ENCODE measurements around the gene GCDH.
"Not testable (repeated sequence)": the region's sequence is repeated elsewhere in the genome, so short reads cannot be mapped to it uniquely, and the experiment has no call there.

GCDH gene

DNA sequence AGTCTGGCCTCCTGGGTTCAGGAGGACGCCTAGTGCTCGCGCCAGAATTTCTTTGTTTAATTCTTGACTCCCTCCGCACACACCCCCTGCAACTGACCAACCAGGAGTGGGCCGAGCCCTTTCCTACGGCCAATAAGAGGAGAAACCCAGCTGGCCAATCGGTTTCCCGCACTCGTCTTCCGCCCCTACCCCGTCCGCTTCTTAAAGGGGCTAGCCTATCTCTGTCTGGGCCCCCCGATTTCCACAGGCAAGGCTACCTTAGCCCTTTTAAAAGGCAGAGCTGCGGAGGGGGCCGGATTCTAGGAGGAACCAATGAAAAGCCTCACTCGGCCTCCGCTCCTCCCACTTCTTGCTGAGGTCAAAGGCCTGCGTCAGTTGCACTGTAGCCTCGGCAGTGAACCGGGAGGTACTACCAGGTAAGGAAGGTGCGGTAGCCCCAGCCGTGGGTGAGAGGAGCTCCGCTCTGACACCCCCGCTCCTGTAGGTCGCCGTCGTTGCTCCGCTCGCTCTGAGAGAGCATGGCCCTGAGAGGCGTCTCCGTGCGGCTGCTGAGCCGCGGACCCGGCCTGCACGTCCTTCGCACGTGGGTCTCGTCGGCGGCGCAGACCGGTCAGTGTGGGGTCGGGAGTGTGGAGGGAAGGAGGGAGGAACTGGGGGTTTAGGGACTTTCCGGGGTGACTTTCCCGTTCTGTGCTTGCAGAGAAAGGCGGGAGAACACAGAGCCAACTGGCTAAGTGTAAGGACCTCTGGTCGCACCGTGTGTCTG is at the start of gene GCDH:
Gene GCDH (plus strand): TSS at position 374 of the 766 bp plus-strand sequence. CDS start 145 bp downstream, at position 519.
- peak; percentile 100 for DNase-seq (ENCODE audit: low spot score)

DNA sequence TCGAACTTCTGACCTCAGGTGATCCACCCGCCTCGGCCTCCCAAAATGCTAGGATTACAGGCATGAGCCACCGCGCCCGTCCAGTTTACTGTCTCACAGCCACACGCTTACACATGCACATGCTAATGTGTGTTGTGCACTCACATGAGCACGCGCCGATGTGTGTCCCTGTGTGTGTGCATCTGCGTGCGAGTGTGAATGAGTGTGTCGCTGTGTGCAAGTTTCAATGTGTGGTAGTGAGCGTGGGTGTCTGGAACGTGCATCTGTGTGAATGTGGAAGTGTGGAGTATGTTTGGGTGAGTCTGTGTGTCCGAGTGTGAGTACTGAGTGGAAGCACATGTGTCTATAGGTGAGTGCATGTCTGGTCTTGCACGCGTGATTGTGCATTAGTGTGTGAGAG is 48.4 kb upstream of the GCDH start:
- no peak for DNase-seq (ENCODE audit: low spot score)

GRCh38 chr19:12843328-12843727 is 47.6 kb upstream of the GCDH start:
- DNase-seq (ENCODE audit: low spot score) = no peak

DNA sequence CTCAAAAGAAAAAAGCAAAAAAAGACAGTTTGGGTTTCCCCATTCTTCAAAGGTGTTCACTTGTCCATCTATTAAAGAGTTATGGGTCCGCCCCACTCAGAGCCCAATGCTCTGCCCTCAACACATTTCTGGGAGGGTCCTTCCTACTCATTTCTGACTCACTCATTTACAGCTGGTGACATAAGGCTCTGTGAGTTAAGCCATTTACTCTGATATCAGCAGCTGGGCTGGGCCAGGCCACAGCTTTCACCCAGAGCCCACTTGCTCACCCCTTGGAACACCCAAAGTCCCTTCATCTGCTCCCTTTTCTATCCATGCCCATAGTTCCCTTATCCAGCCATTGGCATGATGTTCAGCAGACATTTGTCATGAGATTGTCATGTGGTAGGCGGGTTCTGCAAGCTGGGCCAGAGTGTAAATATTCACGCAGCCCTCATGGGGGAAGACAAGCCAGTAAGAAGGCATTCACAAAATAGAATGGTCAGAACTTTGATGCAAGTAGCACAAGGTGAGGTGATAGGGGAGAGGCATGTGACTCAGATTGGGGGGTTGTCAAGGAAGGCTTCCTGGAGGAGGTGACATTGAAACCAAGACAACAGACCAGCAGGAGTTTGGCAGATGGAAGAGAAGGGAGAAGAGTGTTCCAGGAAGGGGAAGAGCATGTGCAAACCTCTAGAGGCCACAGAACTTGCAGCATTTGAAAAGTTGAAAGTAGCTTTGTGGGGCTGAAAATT is 46.8 kb upstream of the GCDH start:
- DNase-seq (ENCODE audit: low spot score) = no peak

DNA sequence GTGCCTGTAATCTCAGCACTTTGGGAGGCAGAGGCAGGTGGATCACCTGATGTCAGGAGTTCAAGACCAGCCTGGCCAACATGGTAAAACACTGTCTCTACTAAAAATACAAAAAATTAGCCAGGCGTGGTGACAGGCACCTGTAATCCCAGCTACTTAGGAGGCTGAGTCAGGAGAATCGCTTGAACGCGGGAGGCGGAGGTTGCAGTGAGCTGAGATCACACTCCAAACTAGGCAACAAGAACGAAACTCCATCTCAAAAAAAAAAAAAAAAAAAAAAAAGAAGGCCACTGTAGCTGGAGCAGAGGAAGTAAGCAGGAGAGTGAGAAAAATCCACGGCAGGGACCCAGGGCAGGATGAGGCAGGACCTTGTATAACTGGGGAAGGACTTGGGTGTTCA is 44.3 kb upstream of the GCDH start:
- not testable (repeated sequence) for DNase-seq (ENCODE audit: low spot score)

DNA sequence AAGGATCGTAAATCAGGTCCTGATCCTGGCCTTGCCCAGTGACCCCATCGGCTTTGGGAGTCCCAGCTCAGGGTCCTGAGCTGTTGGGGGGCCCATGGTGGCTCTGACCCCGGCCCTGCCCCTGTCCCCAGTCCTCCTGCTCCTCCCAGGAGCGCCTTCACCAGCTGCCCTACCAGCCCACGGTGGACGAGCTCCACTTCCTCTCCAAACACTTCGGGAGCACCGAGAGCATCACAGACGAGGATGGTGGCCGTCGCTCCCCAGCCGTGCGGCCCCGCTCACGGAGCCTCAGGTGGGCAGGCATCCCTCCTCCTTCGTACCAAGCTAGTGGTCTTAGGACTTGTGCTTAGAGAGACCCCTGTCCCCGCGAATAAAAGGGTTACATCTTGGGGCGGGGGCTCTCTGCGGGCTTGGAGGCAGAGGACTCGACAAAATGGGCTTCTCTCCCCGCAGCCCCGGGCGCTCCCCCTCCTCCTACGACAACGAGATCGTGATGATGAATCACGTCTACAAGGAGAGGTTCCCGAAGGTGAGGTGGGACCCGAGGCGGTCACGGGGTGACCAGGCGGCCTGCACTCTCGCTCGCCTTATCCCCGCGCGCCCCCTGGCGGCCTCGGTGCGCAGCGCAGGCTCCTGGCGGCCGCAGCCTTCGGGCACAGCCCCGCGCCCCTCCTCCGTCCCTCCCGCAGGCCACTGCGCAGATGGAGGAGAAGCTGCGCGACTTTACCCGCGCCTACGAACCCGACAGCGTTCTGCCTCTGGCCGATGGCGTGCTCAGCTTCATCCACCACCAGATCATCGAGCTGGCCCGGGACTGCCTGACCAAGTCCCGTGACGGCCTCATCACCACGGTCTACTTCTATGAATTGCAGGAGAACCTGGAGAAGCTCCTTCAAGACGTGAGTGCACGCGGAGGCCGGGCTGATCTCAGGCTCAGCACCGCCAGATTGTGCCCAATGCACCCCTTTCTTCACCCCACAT is 43.5 kb upstream of the GCDH start:
- DNase-seq (ENCODE audit: low spot score) = peak; percentile 77

GRCh38 chr19:12856653-12857052 is 34.3 kb upstream of the GCDH start:
- no peak for DNase-seq (ENCODE audit: low spot score)

DNA sequence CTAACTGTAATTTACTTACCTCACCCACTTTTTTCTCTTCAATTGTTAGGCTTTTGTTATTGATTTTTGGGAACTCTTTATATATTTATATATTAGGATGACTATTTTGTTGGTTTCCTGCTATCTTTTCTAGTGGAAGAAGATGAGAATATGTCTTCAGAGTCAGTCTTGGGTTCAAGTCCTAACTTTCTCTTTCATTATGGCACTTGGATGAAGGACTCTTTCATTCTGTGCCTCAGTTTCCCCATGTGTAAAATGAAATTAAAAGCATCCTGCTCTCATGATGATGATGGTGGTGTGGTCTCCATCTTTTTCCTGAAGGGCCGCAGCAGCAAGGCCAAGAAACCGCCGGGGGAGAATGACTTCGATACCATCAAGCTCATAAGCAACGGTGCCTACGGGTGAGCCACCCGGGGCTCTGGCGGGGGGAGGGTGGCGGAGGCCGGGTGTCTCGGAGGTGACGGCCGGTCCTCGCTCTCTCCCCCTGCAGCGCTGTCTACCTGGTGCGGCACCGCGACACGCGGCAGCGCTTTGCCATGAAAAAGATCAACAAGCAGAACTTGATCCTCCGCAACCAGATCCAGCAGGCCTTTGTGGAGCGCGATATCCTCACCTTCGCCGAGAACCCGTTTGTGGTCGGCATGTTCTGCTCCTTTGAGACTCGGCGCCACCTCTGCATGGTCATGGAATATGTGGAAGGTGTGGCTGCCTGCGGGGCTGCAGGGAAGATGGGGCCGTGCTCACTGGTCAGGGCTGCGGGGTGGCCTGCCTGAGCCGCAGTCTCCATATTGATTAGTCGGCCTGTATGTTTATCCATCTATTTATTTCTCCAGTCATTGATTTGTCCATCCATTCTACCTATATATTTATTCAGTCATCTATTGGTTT is 32.7 kb upstream of the GCDH start:
- no peak for DNase-seq (ENCODE audit: low spot score)

- no peak for DNase-seq (ENCODE audit: low spot score)
Observed at GRCh38 chr19:12859546-12859945, 31.4 kb upstream of the GCDH start.

GRCh38 chr19:12864143-12864542 is 26.8 kb upstream of the GCDH start:
- no peak for DNase-seq (ENCODE audit: low spot score)

DNA sequence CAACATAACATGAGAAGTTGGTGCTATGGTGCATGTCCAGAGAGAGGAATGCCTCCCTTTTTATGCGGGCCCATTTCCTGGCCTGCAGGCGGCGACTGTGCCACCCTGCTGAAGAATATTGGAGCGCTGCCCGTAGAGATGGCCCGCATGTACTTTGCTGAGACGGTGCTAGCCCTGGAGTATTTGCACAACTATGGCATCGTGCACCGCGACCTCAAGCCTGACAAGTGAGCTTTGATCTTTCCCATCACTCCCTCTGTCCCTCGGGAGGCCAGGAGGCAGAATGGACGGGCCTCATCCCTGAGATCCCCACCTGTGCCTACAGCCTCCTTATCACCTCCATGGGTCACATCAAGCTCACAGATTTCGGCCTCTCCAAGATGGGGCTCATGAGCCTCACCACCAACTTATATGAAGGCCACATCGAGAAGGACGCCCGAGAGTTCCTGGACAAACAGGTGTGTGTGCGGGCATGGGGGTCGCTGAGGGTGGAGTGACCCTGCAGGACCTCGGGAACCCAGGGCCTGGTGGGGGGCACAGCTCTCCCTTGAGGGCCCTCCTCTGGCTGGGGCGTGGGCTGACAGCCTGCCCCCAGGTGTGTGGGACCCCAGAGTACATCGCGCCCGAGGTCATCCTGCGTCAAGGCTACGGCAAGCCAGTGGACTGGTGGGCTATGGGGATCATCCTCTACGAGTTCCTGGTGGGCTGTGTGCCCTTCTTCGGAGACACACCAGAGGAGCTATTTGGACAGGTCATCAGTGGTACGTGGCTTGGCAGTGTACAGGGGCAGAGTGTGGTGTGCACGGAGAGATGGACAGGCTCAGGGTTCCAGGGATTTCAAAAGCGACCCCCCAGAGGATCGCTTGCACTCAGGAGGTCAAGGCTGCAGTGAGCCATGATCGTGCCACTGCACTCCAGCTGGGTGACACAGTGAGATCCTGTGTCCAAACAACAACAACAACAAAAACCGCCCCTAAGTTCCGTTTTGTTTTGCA is 25.9 kb upstream of the GCDH start:
- DNase-seq (ENCODE audit: low spot score) = no peak

- no peak for DNase-seq (ENCODE audit: low spot score)
Observed at GRCh38 chr19:12865746-12866415, 25.1 kb upstream of the GCDH start.

DNA sequence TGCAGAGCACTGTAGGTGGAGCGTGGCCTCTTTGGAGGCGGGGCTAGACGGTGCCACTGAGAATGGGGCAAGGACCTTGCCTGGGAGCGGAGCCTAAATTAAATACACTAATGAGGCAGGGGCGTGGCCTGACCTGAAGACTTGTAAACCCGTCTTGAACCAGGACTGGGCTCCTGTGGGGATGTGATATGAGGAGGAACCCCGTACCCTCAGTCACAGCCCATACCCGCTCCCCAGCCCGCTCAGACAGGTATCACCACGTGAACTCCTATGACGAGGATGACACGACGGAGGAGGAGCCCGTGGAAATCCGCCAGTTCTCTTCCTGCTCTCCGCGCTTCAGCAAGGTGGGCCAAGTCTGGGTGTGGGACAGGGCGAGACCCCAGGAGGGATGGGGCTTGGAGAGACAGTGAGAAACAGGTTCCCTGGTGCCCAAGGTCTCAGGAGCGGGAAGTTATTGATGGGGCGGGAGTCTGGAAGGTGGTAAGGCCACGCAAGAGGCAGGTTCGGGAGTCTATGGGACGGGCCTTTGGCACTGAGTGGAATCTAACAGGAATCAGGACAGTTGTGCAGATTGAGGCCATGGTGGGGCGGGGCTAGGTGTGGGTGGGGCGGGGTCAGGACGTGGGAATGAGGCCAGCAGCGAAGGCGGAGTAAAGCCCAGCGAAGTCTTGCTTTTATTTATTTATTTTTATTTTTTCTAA is 24.4 kb upstream of the GCDH start:
- no peak for DNase-seq (ENCODE audit: low spot score)

DNA sequence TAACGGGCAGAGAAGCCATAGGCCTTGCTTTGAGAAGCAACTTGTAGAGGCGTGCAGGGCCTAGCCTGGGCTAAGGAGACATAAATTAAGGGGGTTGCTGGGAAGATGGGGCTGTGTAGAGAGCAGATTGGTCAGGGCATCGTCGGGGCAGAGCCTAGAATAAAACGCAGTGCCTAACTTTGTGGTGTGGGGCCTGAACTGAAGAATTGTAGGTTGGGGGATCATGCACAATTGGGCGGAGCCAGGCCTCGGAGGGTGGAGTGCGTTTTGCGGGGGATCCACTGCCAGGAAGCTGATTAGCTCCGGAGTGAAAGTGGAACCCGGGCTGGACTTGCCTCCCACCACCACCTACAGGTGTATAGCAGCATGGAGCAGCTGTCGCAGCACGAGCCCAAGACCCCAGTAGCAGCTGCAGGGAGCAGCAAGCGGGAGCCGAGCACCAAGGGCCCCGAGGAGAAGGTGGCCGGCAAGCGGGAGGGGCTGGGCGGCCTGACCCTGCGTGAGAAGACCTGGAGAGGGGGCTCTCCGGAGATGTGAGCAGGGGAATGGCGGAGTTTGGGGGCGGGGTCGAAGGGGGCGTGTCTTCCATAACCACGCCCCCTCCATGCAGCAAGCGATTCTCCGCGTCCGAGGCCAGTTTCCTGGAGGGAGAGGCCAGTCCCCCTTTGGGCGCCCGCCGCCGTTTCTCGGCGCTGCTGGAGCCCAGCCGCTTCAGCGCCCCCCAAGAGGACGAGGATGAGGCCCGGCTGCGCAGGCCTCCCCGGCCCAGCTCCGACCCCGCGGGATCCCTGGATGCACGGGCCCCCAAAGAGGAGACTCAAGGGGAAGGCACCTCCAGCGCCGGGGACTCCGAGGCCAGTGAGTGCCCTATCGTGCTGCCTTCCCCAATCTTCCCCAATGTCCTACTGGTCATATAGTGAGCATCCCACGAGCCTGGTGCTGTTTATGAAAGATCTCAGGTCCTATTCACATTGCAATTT is 23.6 kb upstream of the GCDH start:
- DNase-seq (ENCODE audit: low spot score) = no peak

- DNase-seq (ENCODE audit: low spot score) = peak; percentile 30
Observed at GRCh38 chr19:12868540-12869112, 22.3 kb upstream of the GCDH start.

- DNase-seq (ENCODE audit: low spot score) = no peak
Observed at GRCh38 chr19:12871681-12872080, 19.3 kb upstream of the GCDH start.

- DNase-seq (ENCODE audit: low spot score) = peak; percentile 62
Observed at GRCh38 chr19:12872255-12872654, 18.7 kb upstream of the GCDH start.

Data from SW480 (cell line).